Hippocampal formation (tissue), 2 donors: Measurements from ENCODE around the gene VPS13A.

Experiments
- DNase-seq, 2 donors: peaks; one replicate each; lab custom pipeline; 2025; lab: John Stamatoyannopoulos, UW

The VPS13A gene

DNA sequence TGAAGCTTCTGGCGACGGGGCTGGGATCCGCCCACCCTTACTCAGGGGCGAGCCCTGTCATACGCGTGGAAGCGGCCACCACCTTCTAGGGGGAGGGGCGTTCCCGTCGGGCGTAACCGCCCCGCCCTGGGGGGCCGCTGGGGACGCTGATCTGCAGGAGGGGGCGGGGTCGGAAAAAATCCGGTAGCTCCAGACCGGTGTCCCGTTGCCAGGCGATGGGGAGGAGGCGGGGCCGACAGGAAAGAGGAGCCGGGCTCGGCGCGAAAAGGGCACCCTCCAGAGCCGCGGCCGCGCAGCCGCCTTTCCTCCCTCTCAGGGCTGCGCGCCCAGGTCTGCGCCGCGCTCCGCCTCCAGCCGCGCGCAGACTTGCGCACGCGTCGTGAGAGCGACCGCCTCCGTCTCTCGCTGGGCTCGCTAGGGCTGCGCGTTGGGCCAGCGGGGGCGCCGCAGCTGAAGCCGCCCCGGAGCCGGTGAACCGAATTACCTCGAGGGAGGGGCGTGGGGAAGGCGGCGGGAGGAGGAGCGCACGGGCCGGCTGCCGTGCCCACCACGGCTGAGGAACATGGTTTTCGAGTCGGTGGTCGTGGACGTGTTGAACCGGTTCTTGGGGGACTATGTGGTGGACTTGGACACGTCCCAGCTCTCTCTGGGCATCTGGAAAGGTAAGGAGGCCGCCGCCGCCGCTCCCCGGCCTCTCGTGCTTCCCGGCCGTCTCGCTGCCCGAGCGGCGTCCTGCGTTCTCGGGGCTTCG is at the start of gene VPS13A:
Gene VPS13A (plus strand): TSS at position 392 of the 751 bp plus-strand sequence. CDS start 171 bp downstream, at position 563.
- peak; percentile 63 to 73 for DNase-seq

DNA sequence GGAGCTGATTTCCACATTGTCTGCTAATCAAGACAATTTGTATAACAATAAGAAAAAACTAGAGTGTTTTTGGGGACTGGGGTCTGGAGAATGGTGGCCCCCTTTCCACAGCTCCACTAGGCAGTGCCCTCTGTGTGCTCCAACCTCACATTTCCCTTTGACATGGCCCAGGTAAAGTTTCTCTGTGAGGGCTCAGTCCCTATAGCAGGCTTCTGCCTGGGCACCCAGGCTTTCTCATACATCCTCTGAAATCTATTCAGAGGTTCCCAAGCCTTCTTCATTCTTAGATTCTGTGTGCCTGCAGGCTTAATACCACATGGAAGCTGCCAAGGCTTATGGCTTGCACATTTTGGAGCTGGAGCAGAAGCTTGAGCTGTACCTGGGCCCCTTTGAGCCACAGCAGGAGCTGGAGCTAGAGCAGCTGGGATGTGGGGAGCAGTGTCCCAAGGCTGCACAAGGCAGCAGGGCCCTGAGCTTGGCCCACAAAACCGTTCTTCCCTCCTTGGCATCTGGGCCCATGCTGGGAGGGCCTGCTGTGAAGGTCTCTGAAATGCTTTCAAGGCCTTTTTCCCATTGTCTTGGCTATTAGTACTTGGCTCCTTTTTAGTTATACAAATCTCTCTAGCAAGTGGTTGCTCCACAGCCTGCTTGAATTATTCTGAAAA is 49.1 kb upstream of the VPS13A start:
- DNase-seq: no peak

DNA sequence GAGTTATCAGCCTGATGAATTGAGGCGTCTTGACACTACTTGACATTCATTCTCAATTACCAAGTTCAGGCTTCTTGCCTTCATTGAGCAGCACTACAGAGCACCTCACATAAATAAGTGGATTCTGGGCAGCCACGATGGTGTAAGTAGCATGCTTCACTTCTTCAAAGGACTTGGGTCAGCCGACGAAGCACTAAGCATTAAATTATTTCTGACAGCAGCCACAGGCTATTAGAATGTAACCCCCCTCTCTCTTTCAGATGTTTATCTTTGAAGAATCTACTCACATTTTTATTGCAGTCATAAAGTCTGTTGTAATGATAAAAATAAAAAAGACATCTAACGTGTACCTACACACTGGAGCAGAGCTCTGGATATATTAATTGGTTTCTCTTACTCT is 45.9 kb upstream of the VPS13A start:
- DNase-seq: no peak

DNA sequence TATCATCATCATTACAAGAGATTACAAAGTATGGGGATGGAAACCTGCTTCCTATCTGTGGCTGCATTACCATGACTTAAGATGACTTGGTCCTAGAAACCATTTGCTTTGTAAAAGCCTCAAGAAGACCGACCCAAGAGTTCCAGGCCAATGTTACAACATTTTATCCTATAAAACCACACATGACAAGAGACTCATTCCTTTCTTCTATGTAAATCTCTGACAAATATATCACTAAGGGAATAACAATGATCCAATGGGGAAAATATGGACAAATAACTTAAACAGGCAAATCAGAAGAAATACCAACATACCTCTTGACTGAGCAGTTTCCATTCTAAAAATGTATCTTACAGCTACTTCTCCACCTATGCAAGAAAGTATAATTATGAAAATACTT is 44.3 kb upstream of the VPS13A start:
- no peak for DNase-seq

DNA sequence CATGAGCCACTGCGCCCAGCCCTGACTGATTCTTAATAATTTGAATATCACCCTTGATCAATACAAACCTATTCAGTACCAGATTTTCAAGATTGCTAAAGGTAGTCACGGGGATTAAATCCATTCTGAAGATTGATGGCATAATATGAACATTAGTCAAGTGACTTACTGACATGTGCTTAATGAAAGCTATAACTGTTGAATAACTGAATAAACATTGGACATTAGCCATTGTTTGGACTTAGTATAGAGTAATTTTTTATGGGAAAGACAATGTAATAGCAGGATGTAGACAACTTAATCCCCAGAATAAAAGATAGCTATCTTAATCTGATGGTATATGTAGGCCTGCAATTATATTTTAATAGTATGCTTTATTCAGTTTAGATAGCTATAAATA is 35.0 kb upstream of the VPS13A start:
- no peak for DNase-seq

DNA sequence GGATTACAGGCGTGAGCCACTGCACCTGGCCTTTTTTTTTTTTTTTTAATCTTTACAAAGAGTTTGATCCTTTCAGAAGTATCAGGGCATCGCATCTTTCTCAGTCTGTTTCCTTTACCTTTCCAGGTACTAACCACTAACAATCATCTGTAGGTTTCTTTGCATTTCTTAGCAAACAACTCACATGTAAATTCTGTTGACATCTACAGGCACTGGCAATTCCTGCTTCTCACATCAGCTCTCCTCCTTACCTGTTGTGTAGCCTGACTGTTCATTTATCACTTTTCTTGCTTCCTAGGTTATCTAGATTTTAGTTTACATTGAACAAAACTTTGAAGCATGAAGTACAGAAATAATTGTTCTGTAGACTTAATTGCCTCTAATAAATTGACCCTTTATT is 27.5 kb upstream of the VPS13A start:
- no peak for DNase-seq

DNA sequence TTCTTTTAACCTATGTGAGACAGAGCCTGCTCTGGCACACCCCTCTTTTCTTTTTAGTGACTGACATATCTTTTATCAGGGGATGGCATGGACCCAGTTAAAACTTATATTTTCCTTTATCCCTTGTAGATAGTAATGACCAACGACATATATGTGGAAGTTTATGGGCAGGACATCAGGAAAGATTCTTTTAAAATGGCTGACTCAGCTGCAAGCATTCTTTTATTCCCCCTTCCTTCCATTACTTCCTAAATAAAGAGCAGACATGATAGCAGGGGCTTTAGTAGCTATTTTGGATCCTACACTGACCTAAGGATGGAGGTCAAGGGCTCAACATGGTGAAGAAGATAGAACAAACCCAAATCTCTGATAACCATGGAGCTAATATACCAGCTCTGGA is 25.0 kb upstream of the VPS13A start:
- DNase-seq: no peak

DNA sequence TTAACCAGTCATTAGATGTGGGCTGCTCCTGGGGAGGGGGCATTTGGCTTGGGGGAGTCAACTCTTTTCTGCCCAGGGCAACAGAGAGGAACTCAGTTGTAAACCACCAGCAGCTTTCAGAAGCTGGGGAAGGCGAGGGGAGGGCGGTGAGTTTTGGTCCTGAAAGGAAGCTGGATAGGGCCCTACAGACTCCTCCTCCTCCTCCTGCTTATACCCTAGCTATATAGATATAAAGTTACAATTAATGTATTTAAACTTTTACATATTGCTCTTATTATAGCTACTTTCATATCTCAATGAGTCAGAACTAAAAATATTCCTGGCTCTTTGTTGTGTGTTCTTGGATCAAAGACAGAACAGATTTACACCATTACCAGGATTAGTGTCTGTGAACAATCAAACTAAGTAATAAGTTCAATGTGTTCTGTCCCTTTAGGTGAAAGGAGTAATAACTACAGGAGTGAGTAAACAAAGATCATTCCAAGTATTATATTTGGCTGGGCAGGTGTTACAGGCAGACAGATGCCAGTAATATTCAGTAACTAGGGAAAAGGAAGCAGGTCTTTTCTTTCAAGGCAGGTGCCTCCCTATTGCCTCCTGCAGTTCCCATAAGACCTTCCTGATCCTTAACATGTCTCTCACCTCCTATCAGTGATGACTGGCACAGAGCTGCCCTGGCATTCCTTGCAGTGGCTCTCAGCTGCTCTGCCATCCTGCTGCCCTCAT is 20.5 kb upstream of the VPS13A start:
- no peak for DNase-seq

DNA sequence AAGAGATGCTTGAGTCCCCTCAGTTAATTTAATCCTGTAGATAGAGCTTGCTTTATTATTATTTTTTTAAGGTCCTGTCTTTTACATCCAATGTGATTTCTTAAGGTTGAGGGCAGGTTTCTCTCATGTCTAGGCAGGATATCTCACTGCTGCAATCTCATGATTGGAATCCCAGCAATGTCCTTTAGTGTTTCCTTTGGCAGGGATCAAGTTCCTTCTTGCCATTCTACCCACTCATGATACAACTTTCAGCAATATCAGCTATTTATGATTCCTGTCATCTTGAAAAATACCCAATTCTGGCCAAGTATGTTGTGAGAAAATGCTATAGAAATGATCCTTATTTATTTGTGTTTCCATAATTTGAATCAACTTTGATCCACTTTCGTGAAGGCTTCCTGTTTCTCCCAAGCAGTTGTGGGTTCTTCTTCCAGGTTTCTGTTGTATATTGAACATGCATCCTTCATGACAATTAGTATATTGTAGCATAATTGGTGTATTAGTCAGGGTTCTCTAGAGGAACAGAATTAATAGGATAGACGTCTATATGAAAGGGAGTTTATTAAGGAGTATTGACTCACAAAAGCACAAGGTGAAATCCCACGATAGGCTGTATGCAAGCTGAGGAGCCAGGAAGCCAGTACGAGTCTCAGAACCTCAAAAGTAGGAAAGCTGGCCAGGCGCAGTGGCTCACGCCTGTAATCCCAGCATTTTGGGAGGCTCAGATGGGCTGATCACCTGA is 18.4 kb upstream of the VPS13A start:
- no peak for DNase-seq

DNA sequence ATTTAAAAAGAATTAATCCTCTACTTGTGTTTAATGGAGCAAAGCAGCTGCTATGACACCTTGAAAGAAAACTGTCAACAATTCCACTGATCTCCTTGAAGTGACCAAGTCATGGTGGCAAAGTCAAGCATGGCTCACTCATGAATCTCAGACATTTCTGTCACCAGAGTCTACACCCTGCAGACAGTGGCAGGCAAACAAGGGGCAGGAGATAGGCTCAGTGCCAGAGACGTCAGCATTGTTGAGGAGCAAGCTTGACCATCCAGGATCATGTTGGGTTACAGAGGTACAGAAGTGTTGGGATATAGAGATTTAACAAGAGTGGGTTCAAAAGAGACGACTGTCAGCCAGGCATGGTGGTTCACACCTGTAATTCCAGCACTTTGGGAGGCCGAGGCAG is 16.1 kb upstream of the VPS13A start:
- DNase-seq: no peak

DNA sequence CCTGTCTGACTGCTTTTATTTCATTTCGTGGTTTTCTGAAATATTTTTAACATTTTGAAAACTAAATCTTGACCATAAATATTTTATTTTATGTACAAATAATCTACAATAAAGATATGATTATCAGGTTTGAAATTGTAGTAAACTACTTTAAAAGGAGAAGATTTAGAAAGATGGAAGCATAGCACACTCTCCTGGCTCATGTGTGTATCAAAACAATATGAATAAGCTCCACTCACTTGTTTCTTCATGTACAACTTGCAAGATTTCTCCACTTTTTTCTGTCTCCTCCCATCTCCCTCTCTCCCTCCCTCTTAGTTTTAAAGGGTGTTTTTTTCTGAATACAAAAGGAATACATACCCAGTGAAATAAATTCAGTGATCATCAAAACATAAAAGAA is 15.4 kb upstream of the VPS13A start:
- no peak for DNase-seq

DNA sequence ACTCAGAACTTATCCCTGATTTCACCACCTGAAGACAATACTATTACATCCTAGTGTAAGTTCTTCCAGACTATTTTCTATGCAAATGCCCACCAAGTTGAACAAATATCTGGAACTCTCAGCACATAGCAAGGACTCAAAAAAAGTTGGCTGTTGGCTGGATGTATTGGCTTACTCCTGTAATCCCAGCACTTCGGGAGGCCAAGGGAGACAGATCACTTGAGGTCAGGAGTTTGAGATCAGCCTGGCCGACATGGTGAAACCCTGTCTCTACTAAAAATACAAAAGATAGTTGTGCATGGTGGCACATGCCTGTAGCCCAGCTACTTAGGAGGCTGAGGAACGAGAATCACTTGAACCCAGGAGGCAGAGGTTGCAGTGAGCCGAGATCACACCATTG is 15.0 kb upstream of the VPS13A start:
- no peak for DNase-seq

DNA sequence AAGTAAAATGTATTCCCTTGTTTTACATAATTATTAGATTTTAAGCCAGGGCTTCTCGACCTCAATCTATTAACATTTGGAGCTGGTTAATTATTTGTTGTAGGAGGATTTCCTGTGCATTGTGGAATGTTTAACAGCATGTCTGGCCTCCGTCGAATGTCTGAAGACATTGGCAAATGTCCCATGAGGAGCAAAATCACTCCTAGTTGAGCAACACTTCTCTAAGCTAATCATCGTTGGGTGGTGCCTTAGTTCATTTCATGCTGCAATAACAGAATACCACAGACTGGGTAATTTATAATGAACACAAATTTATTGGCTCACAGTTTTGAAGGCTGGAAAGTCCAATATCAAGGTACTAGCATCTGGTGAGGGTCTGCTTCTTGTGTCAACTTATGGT is 13.4 kb upstream of the VPS13A start:
- no peak for DNase-seq

DNA sequence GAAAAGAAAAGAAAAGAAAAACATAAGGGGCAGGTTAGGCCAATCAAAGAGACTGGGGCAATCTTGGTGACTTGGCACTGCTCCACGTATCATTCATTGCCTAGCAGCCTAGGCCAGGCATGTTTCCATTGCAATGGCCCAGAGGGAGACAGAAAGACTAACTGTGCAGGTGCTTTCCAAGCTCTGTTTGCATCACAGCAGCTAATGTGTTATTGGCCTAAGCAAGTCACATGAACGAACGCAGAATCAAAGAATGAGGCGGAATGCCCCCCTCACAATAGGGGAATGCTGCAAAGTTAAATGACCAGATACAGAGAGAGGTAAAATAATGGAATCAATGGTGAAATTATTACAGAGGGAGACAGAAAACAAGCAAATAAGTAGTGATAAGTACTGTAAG is 11.1 kb upstream of the VPS13A start:
- no peak for DNase-seq

DNA sequence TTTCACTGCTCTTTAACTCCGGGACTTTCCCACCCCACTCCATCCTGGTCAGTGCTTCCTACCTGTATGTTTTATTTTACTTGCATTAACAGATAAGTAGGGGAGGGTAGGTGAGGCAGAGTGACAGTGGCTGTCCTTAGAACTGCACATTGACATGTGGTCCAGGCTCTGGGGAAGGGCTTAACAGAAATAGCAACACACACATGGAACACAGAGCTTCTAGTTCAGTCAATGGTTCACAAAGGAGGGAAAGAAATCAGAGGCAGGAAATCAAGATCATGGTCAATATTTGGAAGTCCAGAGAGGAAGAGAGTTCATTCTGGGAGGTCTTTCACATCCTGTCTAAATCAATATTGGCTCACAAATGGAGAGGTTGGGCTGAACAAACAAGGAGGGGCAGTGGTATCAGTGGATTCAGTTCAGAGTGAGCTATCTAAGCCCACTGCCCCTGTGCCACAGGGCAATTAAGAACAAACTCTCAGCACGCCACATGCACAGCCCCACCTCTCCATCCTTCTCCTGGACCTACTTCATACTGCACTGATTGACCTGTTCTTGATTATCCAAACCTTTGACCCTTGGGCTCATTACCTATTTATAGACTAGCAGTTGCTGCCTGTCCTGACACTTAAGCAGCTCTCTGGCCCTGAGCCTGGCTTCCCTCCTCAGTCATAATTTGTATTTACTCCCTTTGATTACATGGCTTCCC is 6.2 kb upstream of the VPS13A start:
- DNase-seq: no peak

DNA sequence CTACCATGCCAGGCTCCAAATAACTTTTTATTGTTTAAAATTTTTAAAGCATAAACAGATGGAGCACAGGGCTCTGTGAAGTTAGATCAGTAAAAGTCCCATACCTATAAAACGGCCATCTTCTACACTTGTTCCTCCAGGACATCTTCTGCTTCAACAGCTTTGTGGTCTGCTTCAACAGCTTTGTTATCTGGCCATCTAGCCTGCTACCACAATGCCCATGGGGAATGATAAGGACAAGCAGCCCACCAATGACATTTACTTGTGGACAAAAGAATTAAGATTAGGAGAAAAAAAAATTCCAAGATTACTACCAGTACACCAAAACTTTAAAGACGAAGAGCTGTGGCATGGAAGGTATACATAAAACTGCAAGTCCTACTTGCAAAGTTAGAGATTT is 2.2 kb upstream of the VPS13A start:
- DNase-seq: no peak

DNA sequence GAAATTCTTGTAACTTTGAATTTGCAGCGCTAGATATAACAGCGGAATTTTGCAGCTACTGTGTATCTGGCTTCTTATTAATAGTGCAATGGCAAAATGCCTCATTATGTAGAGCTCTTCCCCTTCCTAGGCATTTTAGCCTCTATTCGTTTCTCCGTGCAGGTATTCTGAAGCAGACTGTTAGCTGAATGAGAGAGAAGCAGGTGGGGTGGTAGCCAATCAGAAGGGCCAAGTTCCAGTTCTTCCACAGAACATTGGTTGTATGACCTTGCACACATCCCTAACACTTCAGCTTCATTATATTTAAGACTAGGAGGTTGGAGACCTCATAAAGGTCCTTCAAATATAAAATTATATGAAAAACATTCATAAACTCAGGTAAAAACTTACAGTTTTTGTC is 1.2 kb upstream of the VPS13A start:
- DNase-seq: no peak

DNA sequence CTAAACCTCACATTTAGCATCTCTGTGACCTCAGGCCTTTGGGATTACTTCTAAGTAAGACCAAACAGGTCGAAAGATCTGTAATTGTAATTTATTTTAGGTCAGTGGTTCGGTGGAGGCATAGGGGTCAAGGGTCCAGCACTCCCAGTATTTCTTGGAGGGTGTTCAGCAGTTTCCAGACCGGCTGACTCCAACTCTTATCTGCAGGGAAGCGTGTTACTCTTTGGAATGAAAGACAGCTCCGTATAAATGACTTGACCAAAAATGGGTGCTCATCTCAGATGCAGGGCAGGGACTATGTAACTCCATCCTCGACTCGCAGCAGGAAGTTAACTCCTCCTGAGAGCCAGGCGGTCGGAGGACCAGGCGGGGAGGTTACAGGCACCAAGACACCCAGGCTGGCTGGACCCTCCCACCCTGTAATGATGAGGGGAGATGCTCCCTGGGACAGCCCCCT is 620 bp upstream of the VPS13A start:
- DNase-seq: peak in 1 of 2 donors; percentile 63

DNA sequence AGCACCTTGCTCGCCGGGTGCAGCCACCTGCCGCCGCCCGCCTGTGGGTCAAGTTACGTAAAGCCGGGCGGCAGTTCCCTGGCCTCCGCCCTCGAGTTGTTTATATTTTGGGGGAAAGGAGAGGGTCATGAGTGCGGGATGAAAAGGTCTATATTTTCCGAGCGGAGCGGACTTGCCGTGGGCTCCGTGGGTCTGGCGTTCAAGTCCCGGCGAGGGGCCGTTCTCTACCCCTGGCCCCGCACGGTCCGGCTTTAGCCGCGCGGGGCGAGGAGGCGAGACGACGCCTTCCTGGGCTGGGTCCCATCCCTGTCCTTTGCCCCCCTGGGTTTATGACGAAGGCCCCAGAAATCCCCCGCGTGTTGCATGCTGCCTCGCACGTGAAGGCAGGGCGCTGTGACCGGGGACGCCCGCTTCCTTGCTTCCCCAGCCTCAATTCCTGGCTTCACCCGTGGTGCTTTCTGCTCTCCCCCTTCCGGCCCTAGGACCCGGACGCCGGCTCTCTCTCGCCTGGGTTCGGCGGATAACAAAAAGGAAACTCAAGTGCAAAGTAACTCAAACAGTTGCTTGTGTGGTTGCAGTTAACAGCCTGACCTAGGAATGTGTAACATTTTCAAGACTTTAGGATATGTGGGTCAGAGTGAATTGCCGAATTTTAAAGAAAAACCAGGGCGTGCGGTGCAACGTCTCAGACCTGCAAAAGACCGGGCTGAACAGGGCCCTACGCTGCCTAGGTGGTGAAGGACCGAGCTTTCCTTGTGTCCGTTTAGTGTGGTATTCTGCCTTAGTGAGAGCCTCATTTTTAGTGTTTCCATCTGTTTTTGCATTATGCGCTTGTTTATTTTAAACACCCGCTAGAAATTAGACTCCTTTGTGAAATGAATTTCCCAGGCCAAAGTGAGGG is 810 bp downstream of the VPS13A start:
- no peak for DNase-seq

DNA sequence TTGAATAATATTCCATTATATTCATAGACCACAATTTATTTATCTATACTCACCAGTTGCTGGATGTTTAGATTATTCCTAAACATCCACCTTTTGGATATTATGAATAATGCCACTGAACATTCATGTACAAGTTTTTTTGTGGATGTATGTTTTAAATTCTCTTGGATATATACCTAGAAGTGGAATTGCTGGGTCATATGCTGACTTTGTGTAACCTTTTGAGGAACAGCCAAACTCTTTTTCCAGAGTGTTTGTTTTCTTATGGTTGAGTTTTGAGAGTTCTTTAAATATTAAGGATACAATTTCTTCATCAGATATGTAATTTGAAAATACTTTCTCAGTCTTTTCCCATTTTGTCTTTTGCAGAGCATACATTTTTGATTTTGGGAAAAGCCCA is 2.7 kb downstream of the VPS13A start:
- DNase-seq: no peak

DNA sequence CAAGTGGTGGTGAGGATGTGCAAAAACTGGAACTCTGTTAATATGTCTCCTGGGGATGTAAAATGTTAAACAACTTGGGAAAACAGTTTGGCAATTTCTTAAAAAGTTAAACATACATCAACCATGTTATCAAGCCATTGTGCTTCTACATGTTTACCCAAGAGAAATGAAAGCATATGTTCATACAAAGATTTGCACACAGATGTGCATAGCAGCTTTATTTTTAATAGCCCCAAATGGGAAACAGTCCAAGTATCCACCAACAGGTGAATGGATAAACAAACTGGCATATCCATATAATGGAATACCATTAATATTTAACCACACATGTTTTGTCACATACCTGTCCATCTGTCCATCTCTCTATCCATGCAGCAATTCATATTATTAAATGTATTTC is 6.2 kb downstream of the VPS13A start:
- DNase-seq: no peak
